Measurements from ENCODE around the gene ZNF837. TPM values are rescaled to one million over a fixed set of nuclear protein-coding genes. Genes with fewer than 3 reads are reported as not detected.
"Not testable (repeated sequence)": the region's sequence is repeated elsewhere in the genome, so short reads cannot be mapped to it uniquely, and the experiment has no call there.

Gene ZNF837
- total RNA-seq, 6 experiments from 2014 or later, result 0.63 to 1.3 (median 0.75) TPM

- peak overlapping the region; percentile 92 for H3K27ac Mint-ChIP-seq
- no peaks in the 10 kb centered on the region for H3K36me3 Mint-ChIP-seq (ENCODE audit: low read depth)
- no peak for TF ChIP-seq CTCF (IDR thresholded peaks at IDR 0.05)
- no peaks in the 10 kb centered on the region; the same call in 1 of the 2 replicates for H3K27me3 Mint-ChIP-seq (ENCODE audit: insufficient read depth)
- H3K4me3 Mint-ChIP-seq, result peak overlapping the region; percentile 96
- no peaks in the 10 kb centered on the region for H3K9me3 Mint-ChIP-seq
- DNase-seq, result no peak
- H3K4me1 Mint-ChIP-seq (ENCODE audit: low read depth), result peaks cover 29% of the 10 kb centered on the region
Measured at GRCh38 chr19:58381460-58382212, 806 bp upstream of the ZNF837 start.

- Mint-ChIP-seq H3K4me1 (ENCODE audit: low read depth) (peaks cover 19% of the 10 kb centered on the region), H3K36me3 (ENCODE audit: low read depth) (no peaks in the 10 kb centered on the region), H3K27ac (peak overlapping the region; percentile 92), H3K9me3 (no peaks in the 10 kb centered on the region), H3K27me3 (ENCODE audit: insufficient read depth) (no peaks in the 10 kb centered on the region; the same call in 1 of the 2 replicates), H3K4me3 (peak overlapping the region; percentile 96)
- TF ChIP-seq CTCF (IDR thresholded peaks at IDR 0.05), result no peak
- DNase-seq, result no peak
Measured at GRCh38 chr19:58380037-58380661, 681 bp downstream of the ZNF837 start.

- Mint-ChIP-seq H3K36me3 (ENCODE audit: low read depth) (no peaks in the 10 kb centered on the region), H3K4me3 (peak overlapping the region; percentile 96), H3K9me3 (no peaks in the 10 kb centered on the region), H3K27ac (peak overlapping the region; percentile 92; the same call in 1 of the 2 replicates), H3K4me1 (ENCODE audit: low read depth) (peaks cover 17% of the 10 kb centered on the region), H3K27me3 (ENCODE audit: insufficient read depth) (peaks cover 1% of the 10 kb centered on the region)
- no peak for TF ChIP-seq CTCF (IDR thresholded peaks at IDR 0.05)
- no peak for DNase-seq
Measured at GRCh38 chr19:58379246-58379645, 1.6 kb downstream of the ZNF837 start.

GRCh38 chr19:58376724-58377123 is 4.1 kb downstream of the ZNF837 start:
- H3K27me3 Mint-ChIP-seq (ENCODE audit: insufficient read depth); H3K27ac Mint-ChIP-seq; DNase-seq; H3K4me3 Mint-ChIP-seq; H3K36me3 Mint-ChIP-seq (ENCODE audit: low read depth); H3K9me3 Mint-ChIP-seq: not testable (repeated sequence)
- peaks cover 12% of the 10 kb centered on the region for H3K4me1 Mint-ChIP-seq (ENCODE audit: low read depth)

GRCh38 chr19:58374200-58374599 is 6.6 kb downstream of the ZNF837 start:
- H3K36me3 Mint-ChIP-seq (ENCODE audit: low read depth), result no peaks in the 10 kb centered on the region
- H3K27me3 Mint-ChIP-seq (ENCODE audit: insufficient read depth), result peaks cover 1% of the 10 kb centered on the region; the same call in 1 of the 2 replicates
- TF ChIP-seq CTCF (IDR thresholded peaks at IDR 0.05), result no peak
- DNase-seq, result no peak
- no peak overlapping the region for H3K27ac Mint-ChIP-seq
- H3K9me3 Mint-ChIP-seq, result no peaks in the 10 kb centered on the region
- no peak overlapping the region for H3K4me3 Mint-ChIP-seq
- no peaks in the 10 kb centered on the region for H3K4me1 Mint-ChIP-seq (ENCODE audit: low read depth)
